Measurements from ENCODE around the gene SPC25.
"Not testable (repeated sequence)": the region's sequence is repeated elsewhere in the genome, so short reads cannot be mapped to it uniquely, and the experiment has no call there.

SPC25 gene

DNA sequence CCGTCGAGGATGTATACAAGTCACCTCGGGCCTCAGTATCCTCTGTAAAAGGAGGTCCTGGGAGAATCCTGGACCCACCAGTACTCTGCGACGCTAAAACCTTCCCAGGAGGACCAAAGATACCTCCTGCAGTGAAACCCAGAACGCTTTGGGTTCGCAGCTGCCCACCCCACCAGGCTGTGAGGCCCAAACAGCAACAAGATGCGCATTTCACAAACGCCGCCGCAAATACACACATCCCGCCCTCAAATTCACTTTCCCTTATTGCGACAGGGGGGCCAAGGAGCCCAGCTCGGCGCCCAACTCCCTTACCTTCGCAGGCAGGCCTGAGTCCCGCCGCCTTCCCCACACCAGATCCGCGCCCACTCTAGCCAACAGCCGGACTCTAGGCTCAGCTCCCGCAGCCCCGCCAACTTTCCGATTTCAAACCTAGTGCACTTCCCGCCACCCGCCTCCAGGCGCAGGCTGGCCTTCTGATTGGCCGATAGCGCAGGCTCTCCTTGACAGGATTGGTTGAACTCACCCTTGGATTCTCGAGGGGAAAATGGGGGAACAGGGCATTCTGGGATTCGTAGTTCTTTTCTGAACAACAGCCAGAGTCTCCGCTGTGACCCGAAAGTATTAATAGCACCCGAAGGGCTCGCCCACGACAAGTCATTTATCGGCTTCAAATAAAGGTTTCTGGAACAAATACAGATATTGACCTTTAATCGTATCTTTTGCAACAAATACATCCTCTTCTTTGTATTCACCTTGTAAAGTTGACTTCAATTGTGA, at the start of gene SPC25:
Gene SPC25, minus strand, starts transcription at position 425 of the 777 bp plus-strand sequence. CDS start 911 bp downstream, outside the sequence.
- TF ChIP-seq, protein P1, sequence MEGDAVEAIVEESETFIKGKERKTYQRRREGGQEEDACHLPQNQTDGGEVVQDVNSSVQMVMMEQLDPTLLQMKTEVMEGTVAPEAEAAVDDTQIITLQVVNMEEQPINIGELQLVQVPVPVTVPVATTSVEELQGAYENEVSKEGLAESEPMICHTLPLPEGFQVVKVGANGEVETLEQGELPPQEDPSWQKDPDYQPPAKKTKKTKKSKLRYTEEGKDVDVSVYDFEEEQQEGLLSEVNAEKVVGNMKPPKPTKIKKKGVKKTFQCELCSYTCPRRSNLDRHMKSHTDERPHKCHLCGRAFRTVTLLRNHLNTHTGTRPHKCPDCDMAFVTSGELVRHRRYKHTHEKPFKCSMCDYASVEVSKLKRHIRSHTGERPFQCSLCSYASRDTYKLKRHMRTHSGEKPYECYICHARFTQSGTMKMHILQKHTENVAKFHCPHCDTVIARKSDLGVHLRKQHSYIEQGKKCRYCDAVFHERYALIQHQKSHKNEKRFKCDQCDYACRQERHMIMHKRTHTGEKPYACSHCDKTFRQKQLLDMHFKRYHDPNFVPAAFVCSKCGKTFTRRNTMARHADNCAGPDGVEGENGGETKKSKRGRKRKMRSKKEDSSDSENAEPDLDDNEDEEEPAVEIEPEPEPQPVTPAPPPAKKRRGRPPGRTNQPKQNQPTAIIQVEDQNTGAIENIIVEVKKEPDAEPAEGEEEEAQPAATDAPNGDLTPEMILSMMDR (IDR thresholded peaks at IDR 0.05; ENCODE audit: low read length, missing control alignments) = no peak
- peak; percentile 89 for DNase-seq (ENCODE audit: low read depth)
- H3K4me3 ChIP-seq (replicated peaks; ENCODE audit: low read depth, low read length) = peak within 1 kb of the TSS; percentile 83

DNA sequence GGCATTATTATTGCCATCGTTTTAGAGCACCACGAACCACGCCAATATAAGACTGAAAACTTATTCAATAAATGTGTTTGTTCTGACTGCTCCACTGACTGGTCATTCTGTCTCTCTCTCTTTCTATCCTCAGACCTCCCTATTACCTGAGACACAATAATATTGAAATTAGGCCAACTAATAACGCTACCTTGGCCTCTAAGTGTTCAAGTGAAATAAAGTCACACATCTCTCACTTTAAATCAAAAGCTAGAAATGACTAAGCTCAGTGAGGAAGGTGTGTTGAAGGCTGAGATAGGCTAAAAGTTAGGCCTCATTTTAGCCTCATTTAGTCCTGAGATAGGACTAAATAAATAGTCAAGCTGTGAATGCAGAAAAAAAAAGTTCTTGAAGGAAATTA, 49.7 kb upstream of the SPC25 start:
- DNase-seq (ENCODE audit: low read depth) = no peak
- H3K4me3 ChIP-seq (replicated peaks; ENCODE audit: low read depth, low read length) = no peak overlapping the region
- TF ChIP-seq, protein P1 (IDR thresholded peaks at IDR 0.05; ENCODE audit: low read length, missing control alignments) = no peak

DNA sequence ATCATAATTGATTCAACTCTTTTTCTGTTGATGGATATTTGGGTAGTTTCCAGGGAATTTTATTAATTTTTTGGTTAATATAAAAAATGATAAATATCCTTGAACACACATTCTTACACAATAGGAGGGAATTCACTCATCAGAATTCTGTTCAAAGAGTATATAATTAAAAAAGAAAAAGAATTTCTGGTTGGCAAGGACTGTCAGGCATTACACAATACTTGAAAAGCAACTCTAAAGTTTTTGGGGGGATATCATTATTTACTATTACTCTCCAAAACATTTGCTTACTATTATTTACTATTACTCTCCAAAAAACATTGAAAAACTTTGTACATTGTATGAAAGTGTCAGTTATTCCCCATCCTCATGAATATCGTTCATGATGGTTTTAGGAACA, 48.8 kb upstream of the SPC25 start:
- DNase-seq (ENCODE audit: low read depth) = no peak
- no peak overlapping the region for H3K4me3 ChIP-seq (replicated peaks; ENCODE audit: low read depth, low read length)
- TF ChIP-seq, protein P1 (IDR thresholded peaks at IDR 0.05; ENCODE audit: low read length, missing control alignments) = no peak

DNA sequence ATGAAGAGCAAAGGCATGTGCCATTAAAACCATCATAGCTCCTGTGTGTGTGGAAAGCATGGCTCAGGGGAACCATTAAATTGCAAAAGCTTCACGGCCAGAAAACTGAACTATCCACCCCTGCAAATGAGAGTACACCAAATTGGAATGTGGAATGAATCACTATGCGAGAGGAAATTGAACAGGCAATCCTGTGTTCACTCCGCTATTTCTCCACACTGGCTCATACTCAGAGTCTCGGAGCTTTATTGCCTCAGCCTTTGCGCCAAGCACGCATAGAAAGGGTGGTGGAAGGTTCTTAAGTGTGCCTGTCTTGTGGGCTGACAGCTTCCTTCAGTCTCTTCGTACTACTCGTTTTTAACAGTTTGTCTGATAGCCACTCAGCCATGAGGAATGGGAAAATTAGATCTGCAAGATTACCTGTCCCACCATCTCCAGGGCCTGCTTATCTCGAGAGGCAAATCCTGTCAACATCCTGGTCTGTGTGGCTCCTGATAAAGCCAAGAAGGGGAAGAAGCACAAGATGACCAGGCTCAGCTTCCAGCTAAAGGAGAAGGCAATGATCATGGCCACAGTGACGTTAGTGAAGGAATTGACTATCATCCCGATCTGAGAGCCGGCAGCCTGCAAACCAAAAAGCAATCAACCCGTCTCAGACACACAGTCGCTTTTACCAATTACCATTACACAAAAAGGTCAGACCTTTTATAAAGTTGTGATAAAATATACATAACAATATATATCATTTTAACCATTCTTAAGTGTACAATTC, 45.8 kb upstream of the SPC25 start:
- DNase-seq (ENCODE audit: low read depth) = peak; percentile 71
- no peak overlapping the region for H3K4me3 ChIP-seq (replicated peaks; ENCODE audit: low read depth, low read length)
- TF ChIP-seq, protein P1 (IDR thresholded peaks at IDR 0.05; ENCODE audit: low read length, missing control alignments) = no peak

DNA sequence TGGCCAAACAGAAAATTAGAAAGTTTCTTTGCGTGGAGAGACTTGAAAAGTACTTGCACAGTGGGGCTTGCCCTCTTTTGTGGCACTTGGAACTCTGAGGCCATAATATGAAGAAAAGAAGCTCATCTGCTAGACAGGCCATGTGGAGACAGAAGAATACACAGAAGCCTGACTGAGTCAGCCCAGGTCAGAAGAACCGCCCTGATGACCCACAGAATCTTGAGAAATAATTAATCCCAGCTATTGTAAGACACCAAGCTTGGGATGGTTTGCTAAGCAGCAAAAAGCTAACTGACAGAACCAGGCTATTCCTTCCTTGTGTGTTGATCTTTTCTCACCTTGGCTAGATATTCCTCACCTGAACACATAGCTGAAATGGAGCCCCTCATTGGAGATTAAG, 44.6 kb upstream of the SPC25 start:
- no peak overlapping the region for H3K4me3 ChIP-seq (replicated peaks; ENCODE audit: low read depth, low read length)
- TF ChIP-seq, protein P1 (IDR thresholded peaks at IDR 0.05; ENCODE audit: low read length, missing control alignments) = no peak
- DNase-seq (ENCODE audit: low read depth) = no peak

DNA sequence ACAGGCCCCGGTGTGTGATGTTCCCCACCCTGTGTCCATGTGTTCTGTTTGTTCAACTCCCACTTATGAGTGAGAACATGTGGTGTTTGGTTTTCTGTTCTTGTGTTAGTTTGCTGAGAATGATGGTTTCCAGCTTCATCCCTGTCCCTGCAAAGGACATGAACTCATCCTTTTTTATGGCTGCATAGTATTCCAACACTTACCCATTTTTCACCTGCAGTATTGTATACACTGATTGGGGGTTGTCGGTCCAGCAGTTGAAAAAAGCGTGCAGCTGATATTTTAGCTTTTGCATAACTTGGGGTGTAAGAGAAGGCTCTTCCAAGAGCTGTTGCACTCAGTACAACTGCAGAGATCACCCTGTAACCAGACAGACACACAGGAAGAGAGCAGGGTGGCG, 41.9 kb upstream of the SPC25 start:
- not testable (repeated sequence) for DNase-seq (ENCODE audit: low read depth); H3K4me3 ChIP-seq (replicated peaks; ENCODE audit: low read depth, low read length)

- H3K4me3 ChIP-seq (replicated peaks; ENCODE audit: low read depth, low read length) = no peak overlapping the region
- DNase-seq (ENCODE audit: low read depth) = no peak
- TF ChIP-seq, protein P1 (IDR thresholded peaks at IDR 0.05; ENCODE audit: low read length, missing control alignments) = no peak
These were observed 40.0 kb upstream of the SPC25 start for GRCh38 chr2:168930242-168930641.

Measured in fibroblast of pulmonary artery (primary cell).